Hematopoietic multipotent progenitor cell treated with erythropoietin and hydrocortisone succinate and interleukin-3 and kit ligand, for 8 days (in vitro differentiated cells): ENCODE measurements around the gene LKAAEAR1.
A peak's percentile ranks its signal among the peaks of the same experiment; 100 is the strongest.

Experiments
- DNase-seq: peaks from one replicate; pipeline ENCODE4 v3.0.0-alpha.2; 2015

Gene LKAAEAR1

DNA sequence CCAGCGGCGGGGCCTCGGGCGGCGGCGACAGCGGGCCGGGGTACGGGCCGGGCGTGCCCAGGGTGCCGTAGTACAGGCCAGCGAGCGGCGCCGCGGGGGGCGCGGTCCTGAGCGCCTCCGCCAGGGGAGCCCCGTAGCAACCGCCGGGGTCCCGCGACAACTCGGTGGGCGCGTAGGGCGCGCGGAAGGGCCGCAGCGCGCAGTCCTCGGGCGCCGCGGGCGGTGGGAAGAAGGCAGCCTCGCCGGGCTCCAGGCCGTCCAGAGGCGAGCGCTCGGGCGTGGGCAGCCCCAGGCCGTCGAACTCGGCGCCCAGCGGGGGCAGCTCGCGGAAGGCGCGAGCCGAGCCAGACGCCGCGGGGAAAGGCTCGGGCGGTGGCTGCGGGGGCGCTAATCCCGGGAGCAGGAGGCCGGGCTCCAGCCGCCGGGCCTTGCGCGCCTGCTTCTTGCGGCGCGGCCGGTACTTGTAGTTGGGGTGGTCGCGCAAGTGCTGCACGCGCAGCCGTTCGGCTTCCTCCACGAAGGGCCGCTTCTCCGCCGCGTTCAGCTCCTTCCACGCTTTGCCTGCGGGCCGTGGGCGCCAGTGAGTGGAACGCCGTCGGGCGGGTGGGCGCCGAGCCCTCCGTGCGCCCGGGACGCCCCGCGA lies 35.7 kb downstream of the LKAAEAR1 start:
- no peak for DNase-seq

DNA sequence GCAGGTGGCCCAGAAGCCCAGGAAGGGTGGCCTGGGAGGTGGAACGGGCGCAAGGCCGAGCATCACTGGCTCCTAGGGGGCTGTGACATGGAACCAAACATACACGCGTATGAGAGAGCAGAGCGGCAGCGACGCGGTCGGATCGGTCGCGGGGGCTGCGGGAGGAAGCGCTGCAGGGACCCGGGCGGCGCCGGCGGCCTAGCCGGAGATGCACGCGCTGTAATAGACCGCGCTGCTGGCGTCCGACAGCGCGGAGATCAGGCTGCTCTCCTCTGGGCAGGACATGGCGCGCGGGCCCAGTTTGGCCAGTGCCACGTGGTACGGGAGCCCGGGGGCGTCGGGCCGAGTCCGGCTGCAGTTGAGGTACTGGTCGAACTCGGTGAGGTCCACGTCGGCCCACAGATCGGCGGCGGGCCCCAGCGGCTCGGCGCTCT lies 36.2 kb downstream of the LKAAEAR1 start:
- no peak for DNase-seq

DNA sequence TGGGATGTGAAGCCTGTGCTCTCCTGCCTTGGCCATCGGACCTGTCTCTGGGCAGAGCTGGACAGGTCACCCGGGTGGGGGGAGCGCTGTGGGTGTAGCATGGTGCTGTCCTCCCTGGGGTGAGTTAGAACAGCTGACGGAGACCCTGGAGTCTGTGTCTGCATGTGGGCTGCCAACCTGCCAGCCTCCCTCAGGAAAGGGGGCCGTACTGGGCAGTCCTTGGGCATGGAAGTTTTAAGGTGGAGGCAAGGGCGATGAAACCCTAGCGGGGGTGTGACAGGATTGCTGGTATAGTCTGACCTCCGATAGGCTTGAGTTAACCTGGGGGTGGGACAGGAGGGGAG lies 37.2 kb downstream of the LKAAEAR1 start:
- DNase-seq = no peak

DNA sequence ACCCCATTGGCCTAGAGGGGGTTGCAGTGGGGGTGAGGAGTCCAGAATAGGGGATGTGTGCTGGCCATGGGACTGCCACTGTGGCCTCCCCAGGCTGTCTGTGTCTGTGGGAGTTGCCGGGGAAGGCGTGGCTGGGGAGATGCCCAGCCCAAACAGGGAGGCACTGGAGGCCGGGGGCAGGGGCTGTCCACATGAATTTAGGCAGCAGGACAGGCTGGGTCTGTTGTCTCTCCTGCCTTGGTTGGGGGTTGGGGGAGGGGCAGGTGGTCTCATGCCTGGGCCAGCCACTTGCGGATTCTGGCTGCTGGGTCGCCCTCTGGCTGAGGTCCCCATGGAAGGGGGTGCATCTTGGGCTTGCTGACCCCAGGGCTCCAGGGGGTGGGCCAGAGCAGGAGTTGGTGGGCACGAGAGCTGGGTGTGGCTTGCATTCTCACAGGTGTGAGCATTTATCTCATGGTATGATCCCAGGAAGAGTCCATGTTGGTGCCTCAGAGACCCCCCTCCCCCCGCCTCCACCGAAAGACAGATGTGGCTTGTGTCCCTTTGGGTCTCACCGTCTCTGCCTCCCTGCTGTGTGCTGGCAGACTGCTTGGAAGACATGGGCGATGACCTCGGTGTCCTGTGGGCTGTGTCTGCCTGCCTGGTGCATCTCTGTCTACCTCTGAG lies 38.7 kb downstream of the LKAAEAR1 start:
- no peak for DNase-seq

DNA sequence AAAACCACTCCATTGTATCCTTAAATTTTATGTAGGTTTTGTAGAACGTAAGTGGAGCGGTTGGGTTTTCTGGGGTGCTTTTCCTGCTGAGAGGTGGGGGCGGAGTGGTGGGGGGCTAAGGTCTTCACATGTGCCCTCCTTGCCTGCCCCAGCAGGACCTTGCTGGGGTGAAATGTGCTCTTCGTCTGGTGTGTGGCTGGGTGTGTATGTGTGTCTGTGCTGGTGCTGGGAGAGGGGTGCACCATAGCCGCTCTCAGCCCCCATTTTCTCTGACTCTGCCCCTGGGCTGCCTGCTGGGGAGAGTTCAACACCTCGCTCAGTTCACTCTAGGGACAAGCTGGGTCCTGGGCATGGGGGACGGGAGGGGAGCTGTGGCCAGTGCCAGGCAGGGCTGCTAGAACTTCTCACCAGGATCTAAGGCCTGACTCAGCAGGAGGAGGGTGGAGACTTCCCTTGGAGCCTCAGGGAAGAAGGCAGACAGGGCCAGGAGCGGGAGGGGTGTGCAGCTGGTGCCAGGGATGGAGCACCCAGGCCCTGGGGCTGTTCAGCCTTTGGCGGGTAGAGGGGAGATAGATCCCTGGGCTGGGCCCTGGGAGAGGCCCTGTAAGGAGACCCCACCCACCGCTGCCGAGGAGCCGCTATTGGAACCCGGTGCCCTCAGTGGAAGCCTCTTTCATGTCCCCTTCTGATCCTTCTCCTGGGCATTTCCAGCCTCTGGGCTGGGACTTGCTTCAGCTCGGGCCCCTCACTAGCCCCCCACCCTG lies 39.5 kb downstream of the LKAAEAR1 start:
- DNase-seq = no peak

DNA sequence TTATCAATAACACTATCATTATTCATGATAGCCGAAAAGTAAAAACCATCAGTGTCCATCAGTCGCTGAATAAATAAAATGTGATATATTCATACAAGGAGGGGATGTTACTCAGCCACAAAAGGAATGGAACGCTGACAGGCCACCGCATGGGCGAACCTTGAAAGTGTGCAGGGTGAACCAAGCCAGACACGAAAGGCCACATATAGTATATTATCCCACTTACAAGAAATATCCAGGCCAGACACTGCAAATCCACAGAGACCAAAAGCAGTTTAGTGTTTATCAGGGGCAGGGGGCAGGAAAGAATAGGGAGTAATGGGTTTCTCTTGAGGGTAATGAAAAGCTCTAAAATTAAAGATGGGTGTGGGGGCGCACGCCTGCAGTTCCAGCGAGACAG lies 40.4 kb downstream of the LKAAEAR1 start:
- no peak for DNase-seq

DNA sequence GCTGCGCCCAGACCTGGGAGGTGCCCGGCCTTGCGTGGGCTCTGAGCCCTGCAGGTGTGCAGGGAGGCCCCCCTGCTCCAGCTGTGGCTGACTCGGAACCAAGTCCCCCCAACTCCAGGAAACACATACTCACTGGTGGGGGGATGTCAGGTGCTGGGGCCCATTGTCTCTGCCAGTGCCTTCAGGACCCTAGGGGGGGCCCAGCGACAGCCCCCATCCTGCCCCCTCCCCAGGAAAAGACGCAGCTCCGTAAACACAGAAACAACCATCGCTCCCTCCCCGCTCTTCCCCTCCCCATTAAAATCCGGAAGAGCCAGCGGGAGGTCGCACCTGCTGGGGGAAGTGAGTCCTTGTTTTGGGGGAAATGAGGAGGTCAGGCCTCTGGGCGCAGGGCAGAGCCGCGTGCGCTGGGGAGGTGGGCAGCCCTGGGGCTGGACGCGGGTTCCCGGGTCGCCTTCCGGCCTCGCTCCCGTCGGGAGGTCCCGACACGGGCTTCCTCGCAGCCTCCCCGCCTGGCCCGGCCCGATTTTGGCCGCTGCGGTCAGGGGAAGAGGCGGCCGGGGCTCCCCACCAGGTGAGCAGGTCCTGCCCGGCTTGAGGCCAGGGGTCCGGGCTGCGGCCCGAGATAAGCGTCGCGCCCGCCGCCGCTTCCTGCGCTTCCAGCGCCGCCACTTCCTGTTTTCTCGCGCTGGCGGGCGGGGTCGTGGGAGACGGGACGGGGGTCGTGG lies 42.0 kb downstream of the LKAAEAR1 start:
- DNase-seq = no peak

DNA sequence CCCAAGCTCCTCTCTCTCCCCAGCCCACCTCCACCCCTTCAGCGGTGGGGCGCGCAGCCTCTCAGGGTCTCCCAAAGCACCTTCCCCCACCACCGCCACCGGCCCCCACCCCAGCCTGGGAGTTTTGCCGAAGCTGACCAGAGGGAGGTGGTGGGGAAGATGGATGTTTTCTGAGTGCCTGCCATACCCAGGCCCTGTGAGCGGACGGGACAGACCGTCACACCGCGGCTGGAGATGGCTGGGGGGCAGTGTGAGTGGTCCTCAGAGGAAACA lies 42.5 kb downstream of the LKAAEAR1 start:
- no peak for DNase-seq

DNA sequence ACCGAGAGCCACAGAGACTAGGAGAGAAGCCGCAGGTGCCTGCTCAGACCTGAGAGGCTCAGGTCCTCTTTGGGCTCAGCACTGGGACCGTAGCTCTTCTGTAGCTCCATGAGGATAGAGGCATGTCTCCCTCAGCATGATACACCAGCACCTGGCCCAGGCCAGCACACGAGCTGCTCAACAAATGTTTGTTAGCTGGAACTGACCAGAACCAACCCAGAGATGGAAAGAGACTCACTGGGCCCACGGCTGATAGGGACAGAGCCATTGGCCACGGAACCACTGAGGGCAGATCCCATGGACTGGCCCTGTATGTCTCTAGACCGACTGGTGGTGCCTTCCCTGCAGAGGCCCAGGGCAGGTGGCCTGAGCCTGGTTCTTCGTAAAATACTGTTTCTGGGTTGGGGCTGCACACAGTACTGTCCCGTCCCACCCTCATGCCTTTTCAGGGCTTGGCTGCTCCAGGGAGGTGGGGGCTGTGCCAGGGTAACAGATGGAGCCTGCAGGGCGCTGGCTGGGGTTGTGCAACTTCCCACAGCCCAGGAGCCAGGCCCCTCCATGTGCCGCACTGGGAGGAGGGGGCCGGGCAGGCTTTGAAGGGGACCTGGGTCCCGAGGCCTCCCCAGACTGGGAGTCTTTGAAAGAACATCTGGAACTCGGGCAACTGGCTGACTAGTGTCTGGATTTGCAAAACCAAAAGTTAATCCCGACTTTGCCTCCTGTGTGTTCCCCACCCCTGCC lies 43.0 kb downstream of the LKAAEAR1 start:
- no peak for DNase-seq

DNA sequence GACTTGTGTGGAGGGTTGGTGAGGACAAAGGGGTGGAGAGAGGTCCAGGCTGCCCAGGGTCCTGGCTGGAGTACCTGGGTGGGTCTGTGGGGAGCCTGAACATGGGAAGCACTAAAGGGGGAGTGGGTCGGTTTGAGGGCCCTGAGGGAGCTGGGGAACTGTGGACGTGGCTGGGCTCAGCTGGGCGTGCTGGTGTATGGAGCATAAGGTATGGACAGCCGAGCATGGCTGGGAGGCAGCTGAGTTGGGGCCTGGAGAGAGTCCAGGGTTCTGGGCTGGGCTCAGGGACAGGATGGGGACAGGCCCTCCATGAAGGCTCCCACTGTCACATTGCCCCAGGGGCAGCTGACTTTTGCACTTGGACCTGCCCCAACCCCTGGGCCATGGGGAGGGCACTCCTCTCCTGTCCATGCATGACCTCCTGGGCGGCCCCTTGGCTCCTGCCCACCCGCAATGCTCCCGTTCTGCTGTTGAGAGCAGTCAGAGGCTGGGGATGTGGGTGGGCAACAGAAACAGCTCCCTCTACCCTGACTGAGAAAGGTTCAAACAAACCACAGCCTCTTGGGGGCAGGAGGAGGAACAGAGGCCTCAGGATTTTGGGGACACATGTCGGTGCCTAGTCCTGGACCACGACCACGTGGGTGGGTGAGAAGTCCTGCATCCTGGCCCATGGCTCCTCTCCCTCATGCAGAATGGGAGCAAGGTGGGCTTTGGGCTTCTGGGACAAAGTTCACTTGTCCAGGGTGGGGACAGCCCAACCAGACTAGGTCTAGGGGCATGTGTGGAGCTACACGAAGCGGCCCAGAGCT lies 43.8 kb downstream of the LKAAEAR1 start:
- DNase-seq = no peak

DNA sequence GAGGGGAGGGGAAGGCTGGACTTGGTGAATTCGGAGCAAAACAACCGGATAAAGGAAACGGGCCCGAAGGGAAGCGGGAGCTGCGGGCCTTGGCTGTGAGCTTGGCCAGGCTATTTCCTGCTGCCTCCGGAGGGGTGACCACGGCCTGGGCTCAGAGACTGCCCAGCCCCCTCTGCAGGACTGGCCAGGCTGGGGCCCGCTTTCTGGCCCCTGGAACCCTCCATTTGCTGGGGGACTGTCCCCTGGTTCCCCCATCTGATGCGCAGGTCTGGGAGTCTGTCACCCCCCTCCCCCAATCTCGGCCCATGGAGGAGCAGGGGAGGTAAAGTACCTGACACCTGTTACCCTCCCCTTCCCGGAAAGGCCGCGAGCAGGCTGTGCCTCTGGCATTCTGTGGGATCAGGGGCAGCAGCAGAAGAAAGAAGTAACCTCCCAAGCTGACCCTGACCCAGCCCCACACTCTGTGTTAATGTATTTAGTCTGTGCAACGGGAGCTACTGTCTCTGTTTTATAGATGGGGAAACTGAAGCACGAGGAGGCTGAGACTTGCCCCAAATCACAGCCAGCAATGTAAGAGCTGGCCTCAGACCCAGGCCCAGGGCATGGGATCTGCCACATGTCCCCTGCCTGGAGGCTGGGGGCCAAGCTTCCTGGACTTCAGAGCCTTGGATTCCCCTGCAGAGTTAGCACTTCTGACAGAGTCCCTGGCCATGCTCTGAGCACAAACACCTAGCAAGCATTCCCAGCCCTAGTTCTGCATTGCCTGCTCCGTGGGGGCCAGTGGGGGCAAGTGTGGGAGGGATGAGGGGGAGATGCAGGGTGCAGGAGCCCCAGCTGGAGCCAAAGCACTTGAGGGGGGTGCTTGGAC lies 44.7 kb downstream of the LKAAEAR1 start:
- no peak for DNase-seq

DNA sequence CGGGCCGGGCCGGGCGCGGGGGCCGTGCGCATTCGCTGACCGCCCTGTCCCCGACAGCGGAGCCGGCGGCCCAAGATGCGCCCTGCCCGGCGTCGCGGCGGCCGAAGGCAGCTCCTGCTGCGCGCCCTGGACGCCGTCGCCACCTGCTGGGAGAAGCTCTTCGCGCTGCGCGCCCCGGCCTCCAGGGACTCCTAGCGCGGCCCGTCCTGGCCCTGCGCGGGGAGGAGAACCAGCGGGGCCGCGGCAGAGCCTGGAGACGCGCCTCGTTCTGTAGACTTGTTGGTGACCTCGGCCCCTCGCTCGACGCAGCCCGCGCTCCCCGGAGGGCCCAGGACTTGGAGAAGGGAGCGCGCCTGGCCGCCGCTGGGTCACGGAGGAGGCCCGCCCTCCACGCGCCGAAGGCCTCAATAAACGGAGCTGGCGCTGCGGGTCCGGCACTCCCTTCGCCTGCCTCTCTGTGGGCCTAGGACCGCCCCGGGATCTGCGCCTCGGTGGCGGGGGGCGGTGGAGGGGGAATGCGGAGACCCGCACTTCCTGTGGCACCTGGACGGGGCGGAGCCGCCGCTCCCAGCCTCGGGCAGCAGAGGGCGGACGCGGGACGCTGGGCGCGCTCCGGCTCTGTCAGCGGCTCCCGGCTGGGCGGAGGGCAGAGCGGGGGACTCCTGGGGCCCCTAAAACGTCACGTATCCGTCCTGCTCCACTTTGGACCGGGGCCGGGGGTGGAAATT lies 45.5 kb downstream of the LKAAEAR1 start:
- peak; percentile 63 for DNase-seq

DNA sequence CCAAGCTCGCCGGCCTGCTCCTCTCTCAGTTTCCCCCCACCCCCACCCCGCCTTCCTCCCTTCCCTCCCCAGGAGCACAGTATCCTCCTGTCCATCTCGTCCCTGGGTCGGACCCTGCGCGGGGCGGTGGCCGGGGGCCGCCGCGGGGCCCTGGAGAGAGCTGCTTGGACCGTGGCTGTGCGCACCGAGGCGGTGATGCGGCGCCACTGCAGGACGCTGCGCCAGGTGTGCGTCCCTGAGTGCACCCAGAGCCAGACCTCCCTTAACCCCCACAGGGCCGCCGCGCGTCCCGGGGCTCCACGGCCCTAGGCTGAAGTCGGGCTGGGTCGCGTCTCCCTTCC lies 46.0 kb downstream of the LKAAEAR1 start:
- DNase-seq = no peak

DNA sequence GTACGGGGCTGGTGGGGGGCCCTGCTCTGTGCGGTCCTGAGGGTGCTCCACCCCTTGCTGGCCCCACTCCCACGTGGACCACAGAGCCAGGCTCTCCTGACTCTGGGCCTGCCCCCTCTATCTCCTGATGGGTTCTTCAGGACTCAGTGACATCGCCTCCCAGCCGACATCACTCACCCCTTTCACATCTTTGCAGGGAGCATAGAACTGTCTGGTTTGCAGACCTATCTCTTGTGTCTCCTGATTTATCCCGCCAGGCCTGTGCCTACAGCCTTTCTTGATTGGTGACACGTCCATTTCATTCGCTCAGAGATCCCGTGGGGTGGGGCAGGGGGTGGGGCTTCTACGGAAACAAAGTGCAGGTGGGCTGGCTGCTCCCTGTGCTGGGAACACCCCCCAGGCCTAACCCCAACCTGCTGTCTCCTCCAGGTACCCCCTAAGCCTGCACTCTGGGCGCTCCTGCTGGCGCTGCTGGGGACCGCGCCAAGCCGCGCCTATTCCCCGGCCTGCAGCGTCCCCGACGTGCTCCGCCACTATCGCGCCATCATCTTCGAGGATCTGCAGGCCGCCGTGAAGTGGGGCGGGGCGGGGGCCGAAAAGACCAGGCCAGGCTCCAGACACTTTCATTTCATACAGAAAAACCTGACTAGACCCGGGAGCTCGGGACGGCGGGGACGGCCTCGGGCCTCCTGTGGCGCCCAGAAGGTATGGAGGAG lies 46.5 kb downstream of the LKAAEAR1 start:
- DNase-seq = peak; percentile 9

DNA sequence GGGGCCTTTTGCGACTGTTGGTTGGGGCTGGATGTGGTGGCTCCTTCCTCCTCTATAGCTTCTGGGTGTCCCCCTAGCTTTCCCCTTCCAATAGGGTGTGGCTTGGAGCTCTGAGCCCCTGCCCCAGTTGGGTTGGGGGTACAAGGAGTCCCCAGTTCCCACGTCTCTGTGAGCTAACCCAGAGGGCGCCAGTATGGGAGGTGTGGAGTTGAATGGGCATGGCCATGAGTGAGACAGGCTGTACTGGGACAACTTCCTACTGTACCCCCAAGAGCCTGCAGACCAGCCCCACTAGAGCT lies 47.0 kb downstream of the LKAAEAR1 start:
- no peak for DNase-seq

DNA sequence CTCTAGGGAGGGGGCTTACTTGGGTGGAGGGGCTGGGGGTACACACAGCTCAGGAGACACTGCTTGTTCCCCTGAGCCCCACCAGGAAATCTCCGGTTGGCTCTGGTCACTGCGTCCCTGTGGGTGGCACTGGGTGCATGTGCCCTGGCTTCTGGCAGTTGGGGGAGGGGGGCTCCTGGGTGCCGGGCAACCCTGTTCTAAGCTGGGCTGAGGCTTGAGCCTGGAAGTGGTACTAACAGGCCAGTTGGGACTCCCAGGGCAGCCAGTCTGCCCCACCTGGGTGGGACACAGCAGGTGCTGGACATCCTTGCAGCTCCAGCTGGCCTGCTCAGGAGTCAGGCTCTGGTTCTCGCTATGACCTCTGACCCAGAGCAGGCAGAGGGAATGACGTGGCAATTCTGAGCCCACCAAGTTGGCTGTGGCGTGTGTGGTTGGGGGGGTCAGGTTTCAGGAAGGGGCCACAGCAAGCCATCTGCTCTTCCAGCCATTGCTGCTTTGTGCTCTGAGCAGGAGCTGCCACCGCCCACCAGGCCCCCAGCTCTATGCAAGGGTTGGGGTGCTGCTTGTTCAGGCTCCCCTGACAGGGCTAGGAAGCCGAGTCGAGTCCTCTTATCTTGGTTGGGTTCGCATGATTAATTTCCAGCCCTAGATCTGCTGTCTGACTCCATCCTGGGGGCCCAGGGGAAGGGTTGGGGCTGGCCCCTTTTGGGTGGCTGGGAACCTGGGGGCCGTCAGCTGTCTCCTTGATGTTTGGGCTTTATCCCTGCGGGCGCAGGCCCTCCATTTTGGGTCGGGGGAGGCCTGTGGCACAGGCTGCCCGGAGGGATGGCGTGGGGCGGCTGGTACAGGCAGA lies 47.6 kb downstream of the LKAAEAR1 start:
- DNase-seq = no peak

DNA sequence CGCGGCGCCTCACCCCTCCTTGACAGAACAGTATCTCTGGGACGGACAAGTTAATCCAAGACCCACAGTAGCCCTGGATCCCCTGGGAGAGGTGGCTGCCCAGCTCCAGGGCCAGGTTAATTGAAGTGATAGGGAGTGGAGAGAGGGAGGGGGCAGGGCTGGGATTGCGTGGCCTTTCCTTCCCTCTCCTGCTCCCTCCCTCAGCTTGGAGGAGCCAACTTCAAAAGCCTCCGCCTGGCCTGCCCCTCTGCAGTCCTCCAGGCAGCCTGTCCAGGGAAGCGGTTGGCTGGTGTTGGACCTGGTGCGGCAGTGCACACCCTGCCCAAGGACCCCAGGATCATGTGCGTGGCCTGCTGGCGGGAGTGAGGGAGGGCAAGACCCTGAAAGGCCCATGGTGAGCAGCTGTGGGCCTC lies 48.3 kb downstream of the LKAAEAR1 start, which contains the start of gene C20orf204:
Gene C20orf204, plus strand, starts transcription at position 250 of the 413 bp plus-strand sequence. Its CDS starts 142 bp downstream, at position 392.
- DNase-seq = no peak

DNA sequence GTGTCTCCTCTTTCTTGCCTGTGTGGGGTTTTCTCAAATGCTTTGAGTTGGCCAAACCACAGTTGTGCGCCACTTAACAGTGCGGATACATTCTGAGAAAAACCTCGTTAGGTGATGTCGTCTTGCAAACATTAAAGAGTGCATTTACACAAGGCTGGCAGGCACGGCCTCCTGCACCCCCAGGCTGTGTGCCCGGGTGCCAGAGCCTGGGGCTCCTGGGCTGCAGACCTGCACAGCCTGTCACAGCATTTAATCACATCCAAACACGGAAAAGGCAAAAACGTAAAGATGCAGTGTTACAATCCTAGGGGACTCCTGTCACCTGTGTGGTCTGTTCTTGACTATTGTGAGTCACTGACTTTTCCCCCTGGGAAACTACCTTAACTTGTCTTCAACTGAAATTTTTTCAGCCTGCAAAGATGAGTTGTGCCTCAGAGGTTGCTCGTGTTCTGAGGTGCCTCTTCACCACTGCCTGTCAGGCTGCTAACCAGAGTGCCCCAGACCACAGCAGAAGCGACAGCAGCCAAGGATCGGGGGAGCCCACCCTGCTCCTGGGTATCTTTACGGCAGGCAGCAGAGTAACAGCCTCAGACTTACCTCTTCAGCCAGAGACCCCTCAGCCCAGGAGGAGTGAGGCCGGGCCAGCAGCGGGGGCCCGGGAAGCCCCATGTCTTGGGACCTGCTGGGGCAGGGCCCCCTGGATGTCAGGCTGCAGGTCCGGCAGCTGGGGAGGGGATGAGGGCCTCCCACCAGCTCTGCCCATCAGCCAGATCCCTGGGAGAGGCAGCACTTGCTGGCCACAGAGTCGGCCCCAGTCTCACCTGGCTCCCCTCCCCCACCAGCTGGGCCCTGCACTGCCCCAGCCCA lies 48.9 kb downstream of the LKAAEAR1 start:
- no peak for DNase-seq
